GM21825 (cell line): Measurements from ENCODE around the gene TTC3.

ENCODE experiments used
- ATAC-seq: cut with Tn5 transposase; IDR thresholded peaks from one replicate; pipeline ENCODE4 v1.9.1; 2021; ENCODE audit warnings: mild to moderate bottlenecking, moderate library complexity; ENCODE audit not compliant: unreplicated experiment

The TTC3 gene

GRCh38 chr21:37245151-37245550 is 172.1 kb downstream of the TTC3 start:
- ATAC-seq, result no peak

- no peak for ATAC-seq
Measured at GRCh38 chr21:37248298-37248697, 175.2 kb downstream of the TTC3 start.

GRCh38 chr21:37249112-37249904 is 176.3 kb downstream of the TTC3 start:
- no peak for ATAC-seq

GRCh38 chr21:37251294-37251634 is 178.2 kb downstream of the TTC3 start:
- no peak for ATAC-seq
